LoVo (cell line): Measurements from ENCODE around the gene GRAMD1B.
A peak's percentile ranks its signal among the peaks of the same experiment; 100 is the strongest.
"Not testable (repeated sequence)": the region's sequence is repeated elsewhere in the genome, so short reads cannot be mapped to it uniquely, and the experiment has no call there.

Source experiments
- DNase-seq: peaks from one replicate; pipeline ENCODE4 v3.0.0-alpha.2; 2016; ENCODE audit warnings: low spot score

Gene GRAMD1B

DNA sequence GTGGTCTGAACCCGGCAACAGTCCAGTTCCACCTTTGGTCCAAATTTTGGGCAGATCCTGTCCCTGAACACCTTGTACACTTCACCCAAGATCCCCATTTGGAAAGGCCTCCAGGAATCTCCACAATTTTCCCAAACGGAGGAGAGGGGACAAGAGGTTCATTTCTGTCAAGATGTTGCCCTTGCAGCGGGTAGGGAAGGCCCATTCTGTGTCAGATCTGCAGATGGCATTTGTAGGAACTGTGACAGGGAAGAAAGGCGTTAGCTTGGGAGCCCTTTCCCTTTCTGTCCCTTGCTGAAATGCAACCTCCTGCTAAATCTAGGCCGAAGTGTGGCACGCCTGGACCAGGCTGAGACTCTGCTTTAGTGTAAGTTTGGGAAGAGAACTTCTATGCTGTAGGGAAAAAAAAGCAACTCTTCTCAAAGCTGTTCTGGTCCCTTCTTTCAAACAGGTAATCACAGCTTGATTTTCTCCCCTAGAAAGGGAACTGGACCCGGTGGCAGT is 138.3 kb downstream of the GRAMD1B start:
- DNase-seq = no peak

DNA sequence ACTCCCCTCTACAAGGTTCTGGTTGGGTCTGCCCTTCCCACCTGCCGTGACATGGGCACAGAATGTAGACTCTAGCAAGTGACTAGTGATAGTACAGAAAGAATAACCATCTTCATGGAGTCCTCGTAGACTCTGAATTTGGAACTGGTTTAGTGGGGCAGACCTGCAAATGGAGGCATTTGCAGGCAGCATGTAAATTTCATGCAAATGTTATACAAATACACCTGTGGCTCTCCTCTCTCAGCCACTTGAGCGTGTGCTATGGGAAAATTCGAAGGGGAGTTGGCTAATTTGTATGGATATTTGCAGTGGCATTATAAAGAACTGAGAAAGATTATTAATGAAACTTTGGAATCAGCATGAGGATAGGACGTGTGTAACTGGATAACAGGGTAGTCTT is 139.3 kb downstream of the GRAMD1B start:
- DNase-seq = no peak

DNA sequence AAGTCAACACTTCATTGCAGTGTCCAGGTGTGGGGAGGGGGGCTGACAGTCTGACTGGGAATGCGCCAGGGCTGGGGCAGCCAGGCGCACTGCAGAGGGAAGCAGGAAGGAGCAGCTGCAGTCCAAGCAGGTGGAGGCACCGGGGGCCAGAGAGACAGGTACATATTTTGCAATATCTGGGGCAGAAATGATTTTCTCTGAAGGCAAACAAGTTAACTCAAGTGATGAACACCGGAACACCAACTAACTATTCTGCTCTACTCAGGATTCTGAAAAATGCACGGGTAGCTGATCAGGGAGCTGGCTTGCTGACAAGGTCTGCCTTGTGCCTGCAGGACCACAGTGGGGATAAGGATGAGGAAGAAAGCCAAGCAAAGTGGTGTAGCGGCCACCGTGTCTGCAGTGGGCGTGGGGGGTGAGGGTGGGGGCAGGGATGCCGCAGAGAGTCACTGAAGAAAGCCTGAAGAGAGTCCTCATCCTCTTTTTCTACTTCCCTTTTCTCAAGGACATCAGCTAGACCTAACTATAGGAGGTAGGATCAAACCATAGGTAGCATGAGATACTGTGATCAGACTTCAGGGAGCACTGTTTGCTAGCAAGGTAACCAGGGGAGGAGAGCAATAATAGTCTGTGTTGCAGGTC is 141.0 kb downstream of the GRAMD1B start:
- no peak for DNase-seq

DNA sequence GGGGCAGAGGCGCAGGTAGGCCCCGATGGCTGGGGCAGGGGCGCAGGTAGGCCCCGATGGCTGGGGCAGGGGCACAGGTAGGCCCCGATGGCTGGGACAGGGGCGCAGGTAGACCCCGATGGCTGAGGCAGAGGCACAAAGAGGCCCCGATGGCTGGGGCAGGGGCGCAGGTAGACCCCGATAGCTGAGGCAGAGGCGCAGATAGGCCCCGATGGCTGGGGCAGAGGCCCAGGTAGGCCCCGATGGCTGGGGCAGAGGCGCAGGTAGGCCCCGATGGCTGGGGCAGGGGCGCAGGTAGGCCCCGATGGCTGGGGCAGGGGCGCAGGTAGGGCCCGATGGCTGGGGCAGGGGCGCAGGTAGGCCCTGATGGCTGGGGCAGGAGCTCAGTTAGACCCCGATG is 142.7 kb downstream of the GRAMD1B start:
- not testable (repeated sequence) for DNase-seq

DNA sequence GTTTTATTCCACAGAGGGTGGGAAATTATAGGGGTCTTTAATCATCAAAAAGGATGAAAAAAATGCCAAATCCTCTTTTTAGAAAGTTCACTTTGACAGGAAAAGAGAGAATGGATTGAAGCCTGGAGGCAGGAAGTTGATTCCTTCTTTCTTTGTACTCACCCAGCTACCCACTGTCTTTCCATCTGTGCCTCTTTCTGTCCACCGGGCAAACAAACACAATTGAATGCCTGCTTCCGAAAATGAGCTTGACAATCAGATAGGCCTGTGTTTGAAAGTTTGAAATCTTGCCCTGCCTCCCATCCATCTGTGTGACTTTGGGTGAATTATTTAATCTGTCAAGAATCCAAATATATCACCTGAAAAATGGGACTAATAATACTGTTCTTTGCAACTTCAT is 143.2 kb downstream of the GRAMD1B start:
- no peak for DNase-seq

DNA sequence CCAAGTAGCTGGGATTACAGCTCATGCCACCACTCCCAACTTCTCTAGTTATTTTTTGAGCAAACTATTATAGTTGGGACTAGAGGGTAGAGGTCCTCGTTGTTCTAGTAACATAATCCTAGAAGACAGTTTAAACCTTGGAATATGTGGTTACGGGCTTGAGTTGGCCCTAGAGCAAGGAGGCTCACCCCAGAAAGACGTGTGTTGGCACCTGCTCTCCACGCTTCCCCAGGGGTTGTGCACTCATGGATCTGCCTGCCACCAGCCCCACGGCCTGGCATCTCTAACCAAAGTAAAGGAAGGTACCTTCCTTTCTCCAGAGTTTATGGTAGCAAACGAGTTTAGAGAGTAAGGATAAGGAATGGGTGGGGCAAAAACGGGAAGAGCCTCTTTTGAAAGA is 145.4 kb downstream of the GRAMD1B start:
- DNase-seq = no peak

DNA sequence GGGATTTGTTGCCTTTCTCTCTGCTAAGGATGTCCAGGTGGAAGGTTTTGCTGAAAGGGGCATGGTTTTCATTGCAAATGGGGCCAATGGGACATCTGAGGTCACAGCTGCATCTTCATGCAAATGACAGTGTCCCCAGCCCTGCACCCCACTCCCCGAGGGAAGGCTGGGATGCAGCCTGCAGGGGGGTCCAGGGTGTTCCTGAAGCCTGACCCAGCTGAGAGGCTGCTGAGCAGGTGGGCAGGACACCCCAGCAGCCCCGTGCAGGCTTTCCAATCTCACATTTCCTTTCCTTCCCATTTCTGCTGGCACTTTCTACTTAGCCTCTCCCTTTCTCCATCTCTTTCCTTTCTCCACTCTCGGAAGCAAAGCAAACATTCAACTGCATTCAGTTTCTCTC is 146.0 kb downstream of the GRAMD1B start:
- no peak for DNase-seq

DNA sequence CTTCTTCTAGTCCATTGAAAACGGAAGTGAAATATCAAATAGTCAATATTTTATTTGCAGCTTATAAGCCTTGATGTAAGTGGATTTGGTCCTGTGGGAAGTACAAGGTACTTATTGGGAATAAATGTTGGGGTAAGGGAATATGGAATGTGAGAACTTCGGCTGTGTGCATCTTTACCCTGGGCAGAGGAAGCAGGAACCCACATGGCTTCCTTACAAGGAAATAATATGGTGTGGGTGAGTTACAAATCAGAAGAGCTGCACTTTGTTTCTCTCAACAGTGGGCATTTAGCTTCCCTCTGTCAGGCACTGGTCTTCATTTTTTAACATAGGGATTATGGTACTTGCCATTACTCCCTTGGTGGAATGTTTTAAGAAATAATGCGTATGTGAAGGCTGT is 146.4 kb downstream of the GRAMD1B start:
- DNase-seq = no peak

DNA sequence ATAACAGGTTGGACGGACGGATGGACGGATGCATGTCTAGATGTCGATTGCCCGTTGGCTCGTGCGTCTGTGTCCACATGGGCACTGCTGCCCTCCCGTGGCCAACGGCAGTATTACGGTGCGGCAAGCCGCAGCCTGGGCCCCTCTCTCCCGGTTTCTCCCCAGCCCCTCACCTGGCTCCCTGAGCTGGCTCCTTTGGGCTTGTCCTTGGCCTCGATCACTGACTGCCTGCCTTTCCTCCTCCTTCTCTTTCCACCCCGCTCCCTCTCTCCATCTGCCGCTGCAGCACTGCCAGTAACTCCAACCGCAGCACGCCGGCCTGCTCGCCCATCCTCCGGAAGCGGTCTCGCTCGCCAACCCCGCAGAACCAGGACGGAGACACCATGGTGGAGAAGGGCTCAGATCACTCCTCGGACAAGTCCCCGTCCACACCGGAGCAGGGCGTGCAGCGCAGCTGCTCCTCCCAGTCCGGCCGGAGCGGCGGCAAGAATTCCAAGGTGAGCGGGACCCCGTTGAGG is 147.1 kb downstream of the GRAMD1B start:
- DNase-seq = peak; percentile 40

DNA sequence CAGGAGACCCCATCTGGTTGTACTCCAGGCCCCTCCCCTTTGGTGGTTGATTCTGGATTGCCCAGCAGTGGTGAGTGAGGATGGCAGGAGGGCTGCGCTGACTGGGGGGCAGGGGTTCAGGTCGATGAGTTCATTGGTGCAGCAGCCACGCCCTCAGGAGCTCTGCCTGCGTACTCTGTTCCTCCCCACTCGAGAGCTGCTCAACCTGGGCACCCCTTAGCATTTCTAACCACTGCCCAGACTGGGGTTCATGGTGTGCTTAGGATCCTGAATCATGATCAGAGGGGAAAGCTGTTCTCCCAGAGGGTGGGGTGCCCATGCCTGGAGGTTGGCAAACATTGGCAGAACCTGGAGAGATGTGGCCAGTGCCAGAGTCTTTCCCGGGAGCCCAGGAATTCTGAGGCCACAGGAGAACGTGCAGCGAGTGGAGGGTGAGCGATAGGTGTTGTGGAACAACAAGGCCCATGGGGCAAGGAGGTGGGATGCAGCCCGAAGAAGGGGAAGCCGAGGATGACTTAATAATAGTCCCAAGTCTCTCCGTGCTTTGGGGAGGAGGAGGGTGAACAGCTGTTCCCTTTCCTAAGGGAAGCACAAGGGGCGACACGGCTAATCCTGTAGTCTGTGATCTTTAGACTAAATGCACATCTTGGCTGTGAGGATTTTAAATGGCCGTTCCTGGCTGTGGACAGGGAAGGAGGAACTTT is 148.9 kb downstream of the GRAMD1B start:
- DNase-seq = no peak

DNA sequence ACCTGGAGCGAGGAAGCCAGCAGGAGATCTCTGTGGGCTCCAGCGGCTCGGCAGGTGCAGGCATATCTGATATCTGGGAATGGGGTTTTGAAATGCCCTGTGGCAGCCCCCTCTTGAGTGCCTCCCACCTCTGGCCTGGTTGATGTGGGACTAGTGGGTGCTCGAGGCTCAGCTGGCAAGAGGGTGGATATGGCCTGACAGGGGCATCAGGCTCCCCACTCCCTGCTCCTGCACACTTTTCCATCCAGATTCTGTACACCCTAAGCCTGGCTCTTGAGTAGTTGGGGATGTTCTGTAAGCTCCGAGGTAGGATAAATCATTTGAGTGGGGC is 149.4 kb downstream of the GRAMD1B start:
- DNase-seq = no peak

DNA sequence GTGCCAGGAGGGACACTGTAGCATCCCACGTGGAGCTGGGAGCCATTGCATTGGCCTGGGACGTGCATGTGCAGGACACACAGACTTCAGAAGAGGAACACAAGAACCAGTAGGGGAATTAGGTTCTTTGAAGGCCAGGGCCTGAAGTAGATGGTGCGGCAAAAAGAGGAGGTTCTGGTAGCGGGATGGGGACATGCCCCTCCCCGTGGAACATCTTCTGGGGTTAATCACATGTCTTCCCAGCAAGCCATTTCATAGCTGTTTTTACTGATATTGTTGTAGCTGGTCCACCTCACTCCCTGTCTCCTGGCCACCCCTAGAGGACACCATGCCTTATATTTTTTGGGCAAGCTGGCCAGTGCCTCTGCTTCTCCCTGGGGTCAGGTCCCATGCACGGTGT is 150.1 kb downstream of the GRAMD1B start:
- no peak for DNase-seq

DNA sequence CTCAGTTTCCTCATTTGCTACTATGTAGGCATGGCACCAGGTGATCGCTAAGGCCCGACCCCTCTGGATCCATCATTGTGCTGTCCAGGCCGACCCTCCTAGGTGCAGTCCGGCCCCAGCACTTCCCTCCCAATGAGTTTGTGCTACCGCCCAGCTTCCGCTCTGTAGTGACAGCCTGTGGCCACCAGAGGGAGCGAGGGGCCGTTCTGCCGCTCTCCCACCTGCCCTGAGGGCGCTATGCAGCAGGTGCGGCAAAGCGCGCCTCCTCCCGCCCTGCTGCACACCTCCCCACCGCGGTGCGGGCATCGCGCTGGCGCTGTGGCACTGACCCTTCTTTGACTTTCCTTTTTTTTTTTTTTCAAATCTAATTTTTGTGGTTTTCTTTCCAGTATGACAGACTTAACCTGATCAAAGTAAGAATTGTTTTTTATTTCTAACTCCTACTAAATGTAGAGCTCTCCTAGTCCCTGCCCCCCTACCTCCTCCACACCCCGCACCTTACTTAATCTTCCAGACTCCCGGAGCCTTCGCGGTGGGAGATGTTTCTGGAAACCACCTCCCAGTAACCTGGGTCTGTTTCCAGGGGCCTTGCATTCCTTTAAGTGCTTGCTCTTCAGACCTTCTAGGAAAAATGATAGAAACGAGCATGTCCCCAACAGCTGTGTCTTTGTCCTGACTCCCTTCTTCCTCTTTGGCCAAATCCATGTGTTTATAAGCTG is 150.6 kb downstream of the GRAMD1B start:
- peak; percentile 80 for DNase-seq

DNA sequence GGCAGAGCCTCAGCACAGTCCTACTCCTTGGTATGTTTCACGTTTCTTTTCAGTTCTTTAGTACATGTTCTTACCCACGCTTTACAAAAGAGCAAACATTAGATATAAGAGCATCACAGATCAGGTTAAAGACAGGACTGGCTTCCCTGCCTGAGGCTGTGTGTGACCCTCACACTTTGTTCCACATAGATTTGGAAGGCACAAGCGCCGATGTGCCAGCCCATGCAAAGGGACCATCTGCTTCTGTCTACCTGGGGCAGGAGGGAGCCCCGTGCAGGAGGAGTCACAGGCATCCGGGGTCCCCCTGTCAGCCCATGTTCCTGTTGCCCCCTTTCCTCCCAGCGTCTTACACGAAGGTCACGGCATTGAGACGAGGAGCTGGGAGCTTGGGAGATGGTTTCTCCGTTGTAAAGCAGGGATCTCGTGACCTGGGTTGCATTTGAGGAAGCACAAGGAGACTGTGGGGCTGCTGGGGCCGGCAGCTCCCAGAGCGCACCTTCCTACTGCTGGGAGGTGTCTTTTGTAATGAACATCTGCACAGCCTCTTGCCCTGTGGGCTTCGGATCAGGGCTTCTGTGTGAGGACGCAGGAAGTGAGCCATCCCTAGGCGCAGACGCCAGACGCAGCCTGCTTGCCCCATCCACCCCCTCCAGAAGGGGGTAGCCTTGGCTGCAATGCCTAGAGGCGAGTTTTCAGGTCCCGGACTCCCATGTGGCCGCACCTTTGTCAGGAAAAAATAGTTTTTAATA is 151.8 kb downstream of the GRAMD1B start:
- DNase-seq = no peak

DNA sequence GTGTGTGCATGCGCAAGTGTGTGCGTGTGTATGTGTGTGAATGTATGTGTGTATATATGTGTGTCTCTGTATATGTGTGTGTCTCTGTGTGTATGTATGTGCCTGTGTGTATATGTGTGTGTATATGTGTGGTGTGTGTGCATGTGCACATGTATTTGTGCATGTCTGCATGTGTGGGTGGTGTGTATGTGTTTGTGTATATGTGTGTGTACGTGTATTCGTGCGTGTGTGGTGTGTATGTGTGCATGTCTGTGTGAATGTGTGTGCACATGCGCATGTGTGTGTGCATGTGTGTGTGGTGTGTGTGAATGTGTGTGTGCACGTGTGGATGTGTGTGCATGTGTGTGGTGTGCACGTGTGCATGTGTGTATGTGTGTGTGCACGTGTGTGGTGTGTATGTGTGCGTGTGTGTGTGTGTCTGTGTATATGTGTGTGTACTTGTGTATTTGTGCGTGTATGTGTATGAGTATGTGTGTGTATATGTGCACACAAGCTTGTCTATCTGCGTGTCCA is 153.0 kb downstream of the GRAMD1B start:
- DNase-seq = no peak

DNA sequence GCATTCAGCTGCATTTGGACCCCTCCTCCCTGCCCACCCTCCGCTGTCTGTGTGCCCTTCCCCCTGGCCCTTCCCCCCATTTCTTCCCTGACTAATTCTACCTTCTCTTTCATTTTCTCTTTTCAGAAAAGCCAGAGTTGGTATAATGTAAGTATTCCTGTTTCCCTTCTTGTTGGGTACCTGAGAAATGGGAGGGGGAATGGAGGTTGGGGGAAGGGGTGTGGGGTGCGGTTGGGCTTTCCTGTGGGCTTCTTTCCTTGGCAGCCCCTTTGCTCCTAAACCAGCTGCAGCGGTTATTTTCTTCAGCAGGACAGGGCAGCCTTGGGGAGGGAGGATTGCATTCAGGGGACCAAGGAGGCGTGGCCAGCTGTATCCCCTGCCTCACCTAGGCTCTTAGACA is 154.1 kb downstream of the GRAMD1B start:
- DNase-seq = no peak

DNA sequence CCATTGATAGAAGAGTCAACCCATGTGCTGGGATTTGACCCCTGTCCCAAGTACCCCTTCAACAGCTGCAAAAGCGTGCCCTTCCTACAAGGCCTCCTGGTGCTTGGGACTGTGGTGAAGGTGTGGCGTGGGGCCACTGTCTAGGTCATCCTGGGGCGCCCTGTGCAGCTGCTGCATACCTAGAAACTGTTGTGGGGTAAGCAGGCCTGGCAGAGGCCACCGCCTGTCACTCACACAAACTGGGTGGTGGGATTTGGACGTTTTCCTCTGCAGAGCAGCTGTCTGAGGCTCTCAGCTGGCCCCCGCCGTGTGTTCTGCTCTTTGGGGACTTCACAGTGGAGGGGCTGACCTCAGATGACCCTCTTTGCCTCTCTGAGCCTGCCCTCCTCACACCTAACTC is 154.7 kb downstream of the GRAMD1B start:
- no peak for DNase-seq

DNA sequence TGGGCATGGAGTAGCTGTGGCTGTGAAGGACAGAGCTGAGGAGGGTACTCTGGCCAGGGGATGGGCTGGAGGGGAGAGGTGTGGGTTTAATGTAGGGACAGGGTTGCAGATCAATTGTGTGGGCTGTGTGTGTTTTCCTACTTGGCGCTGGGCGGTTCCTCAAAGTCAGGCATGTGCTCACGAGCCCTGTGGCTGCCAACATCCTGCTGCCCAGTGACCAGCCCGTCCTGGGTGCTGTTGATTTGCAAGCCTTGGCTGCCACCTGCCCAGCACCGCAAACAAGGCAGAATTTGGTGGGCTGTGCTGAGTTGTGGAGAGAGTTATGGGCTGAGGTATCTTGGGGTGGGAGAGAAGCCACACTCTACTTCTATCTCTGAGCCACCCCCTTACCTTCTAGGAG is 155.1 kb downstream of the GRAMD1B start:
- no peak for DNase-seq

DNA sequence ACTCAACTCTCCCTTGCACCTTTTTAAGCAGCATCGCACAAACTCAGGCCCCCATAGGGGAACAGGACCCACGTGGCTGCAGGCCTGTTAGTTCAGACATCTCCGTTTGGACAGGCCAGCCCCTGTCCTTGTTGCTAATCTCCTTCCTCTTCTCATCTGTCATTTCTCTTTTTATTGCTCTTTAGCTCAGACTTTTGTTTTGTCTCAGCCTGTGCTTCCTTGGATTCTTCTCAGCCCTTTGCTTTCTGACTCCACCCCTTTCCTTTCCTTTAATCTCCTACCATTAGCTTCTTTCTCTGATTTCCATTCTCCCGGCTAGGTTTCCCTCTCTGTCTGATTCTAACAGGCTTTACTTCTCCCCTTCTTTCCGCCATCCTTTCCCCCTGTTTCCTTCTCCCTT is 155.6 kb downstream of the GRAMD1B start:
- no peak for DNase-seq

DNA sequence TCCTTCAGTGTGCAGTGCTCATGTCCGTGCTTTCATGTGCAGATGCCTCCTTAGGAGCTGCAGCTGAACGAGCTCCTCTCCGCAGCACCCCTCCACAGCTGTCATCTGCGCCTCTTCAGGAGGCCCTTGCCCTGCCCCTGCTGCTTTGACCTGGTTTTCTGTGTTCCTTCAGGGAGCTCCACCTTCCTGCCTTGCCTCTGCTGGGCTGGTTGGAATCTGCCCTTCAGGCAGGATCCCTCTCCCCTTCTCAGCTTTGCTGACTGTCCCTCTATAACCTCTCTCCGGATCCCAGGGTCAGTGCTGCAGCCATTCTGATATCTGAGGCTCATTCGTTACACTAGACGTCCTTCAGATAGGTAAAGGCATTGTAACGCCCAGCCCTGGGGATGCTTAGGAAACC is 156.5 kb downstream of the GRAMD1B start:
- no peak for DNase-seq

DNA sequence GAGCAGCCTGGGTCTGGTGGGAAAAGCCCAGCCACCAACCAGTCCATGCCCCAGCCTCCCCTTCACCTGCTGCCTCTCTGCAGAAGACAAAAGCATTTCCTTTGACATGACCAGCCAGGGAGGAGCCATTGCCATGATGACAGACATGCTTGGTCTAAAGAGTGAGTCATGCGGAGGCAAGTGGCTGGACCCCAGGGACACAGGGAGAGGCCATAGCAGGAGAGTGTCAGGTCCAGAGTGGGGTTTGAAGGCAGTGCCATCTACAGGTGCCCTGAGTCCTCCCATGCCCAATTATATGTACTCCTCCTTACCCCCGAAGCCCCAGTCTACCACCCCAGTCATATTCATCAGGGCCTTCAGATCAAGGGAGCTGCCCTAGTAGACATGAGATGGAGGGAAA is 157.0 kb downstream of the GRAMD1B start:
- DNase-seq = peak; percentile 9

DNA sequence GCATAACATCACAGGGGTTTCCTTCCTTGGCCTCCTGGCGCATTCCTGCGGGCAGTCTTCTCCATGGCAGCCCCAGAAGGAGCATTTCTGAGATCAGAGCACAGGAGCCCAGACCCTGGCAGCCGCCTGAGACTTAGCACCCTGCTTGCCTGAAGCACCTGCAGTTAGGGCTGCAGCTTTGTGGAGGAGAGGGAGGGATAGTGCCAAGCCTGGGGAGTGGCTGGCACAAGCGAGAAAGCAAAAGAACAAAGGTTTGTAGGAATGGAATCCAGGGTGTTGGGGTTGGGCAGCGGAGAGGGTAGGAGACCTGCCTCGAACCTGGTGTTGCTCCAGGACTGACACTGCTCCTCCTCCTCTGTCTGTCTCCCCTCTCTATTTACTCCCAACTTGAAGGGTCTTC is 157.5 kb downstream of the GRAMD1B start:
- DNase-seq = no peak
